ENCODE measurements around the gene TNFRSF19.

DNA sequence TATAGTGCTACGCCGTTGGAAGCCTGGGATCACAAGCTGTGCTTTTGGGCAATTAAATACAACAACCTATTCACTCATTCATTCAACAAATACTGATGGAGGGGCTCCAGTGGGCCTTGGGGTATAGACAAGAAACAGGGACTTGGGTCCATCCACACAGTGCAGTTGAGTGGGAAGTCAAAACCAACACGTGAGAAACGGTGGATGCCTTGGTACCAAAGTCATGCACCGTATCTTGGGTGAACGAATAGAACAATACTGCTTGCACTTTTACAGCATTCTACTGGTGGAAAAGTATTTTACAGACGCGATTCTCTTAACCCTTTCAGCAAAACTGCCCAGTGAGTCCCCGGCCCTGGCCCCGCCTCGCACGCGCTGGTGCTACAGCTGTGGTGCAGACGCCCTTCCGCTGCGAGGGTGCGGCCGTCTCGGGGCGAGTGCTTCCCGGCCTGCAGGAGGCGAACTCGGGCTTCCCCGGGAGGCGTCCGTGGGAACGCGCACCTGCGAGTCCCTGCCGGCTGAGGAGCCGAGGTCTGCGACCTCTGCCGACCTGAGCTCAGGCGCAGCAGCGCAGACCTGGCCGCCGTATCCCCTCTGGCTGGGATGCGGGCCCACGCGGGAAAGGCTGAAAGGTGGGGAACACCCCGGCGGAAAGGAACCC is 8.3 kb downstream of the TNFRSF19 start:
- TF ChIP-seq CTCF (conservative IDR thresholded peaks at IDR 0.05; ENCODE audit: low read depth, low read length) (peak; percentile 71), EZH2 (IDR thresholded peaks at IDR 0.05; ENCODE audit: borderline replicate concordance, low read depth, low read length, poor library complexity, severe bottlenecking) (no peak)
